WI38 (cell line): Measurements from ENCODE around the gene KAT14.
"Not testable (repeated sequence)": the region's sequence is repeated elsewhere in the genome, so short reads cannot be mapped to it uniquely, and the experiment has no call there.

ENCODE experiments used
- H3K4me3 ChIP-seq: 2 replicates; pipeline ENCODE4 v1.5.1; 2011; ENCODE audit warnings: low read depth, mild to moderate bottlenecking, control low read depth, low read length
- CTCF ChIP-seq: IDR thresholded peaks from 2 replicates; pipeline ENCODE4 v1.5.1; 2012; ENCODE audit warnings: low read depth, mild to moderate bottlenecking, control low read depth, low read length

KAT14 gene

GRCh38 chr20:18093388-18093787, 44.3 kb upstream of the KAT14 start:
- TF ChIP-seq CTCF: no peak

GRCh38 chr20:18094191-18094590, 43.5 kb upstream of the KAT14 start:
- no peak overlapping the region for H3K4me3 ChIP-seq
- TF ChIP-seq CTCF: no peak

More at GRCh38 chr20:18093388-18093787, 44.3 kb upstream of the KAT14 start:
- H3K4me3 ChIP-seq: no peak overlapping the region

GRCh38 chr20:18100569-18100968, 37.1 kb upstream of the KAT14 start:
- H3K4me3 ChIP-seq: not testable (repeated sequence)

- no peak for TF ChIP-seq CTCF
- no peak overlapping the region for H3K4me3 ChIP-seq
Observed at GRCh38 chr20:18101125-18101810, 36.4 kb upstream of the KAT14 start.

GRCh38 chr20:18103497-18103896, 34.2 kb upstream of the KAT14 start:
- no peak for TF ChIP-seq CTCF
- no peak overlapping the region for H3K4me3 ChIP-seq

GRCh38 chr20:18108326-18108725, 29.3 kb upstream of the KAT14 start:
- no peak for TF ChIP-seq CTCF
- no peak overlapping the region for H3K4me3 ChIP-seq

- not testable (repeated sequence) for H3K4me3 ChIP-seq
Observed at GRCh38 chr20:18128574-18128973, 9.1 kb upstream of the KAT14 start.

- TF ChIP-seq CTCF: no peak
- H3K4me3 ChIP-seq: no peak overlapping the region
Observed at GRCh38 chr20:18132663-18133062, 5.0 kb upstream of the KAT14 start.
